Type B pancreatic cell (in vitro differentiated cells): Measurements from ENCODE around the gene CT47C1. TPM values are rescaled to one million over a fixed set of nuclear protein-coding genes. Genes with fewer than 3 reads are reported as not detected.
A peak's percentile ranks its signal among the peaks of the same experiment; 100 is the strongest.

Experiments used
- DNase-seq: peaks from one replicate; pipeline ENCODE4 v3.0.0; 2021; ENCODE audit warnings: mixed read lengths; ENCODE audit not compliant: unreplicated experiment; ENCODE audit errors: extremely low spot score
- H3K27ac Mint-ChIP-seq: 2 replicates; pipeline ENCODE4 v1.8.0; 2021; ENCODE audit warnings: mild to moderate bottlenecking, mixed read lengths
- H3K27me3 Mint-ChIP-seq: 2 replicates; pipeline ENCODE4 v1.8.0; 2021; ENCODE audit warnings: mixed read lengths
- H3K36me3 Mint-ChIP-seq: 2 replicates; pipeline ENCODE4 v1.8.0; 2021; ENCODE audit warnings: mixed read lengths
- H3K4me1 Mint-ChIP-seq: one replicate; pipeline ENCODE4 v1.8.0; 2021; ENCODE audit warnings: mixed read lengths; ENCODE audit not compliant: unreplicated experiment
- H3K4me3 Mint-ChIP-seq: 2 replicates; pipeline ENCODE4 v1.8.0; 2021; ENCODE audit warnings: mild to moderate bottlenecking, mixed read lengths
- H3K9me3 Mint-ChIP-seq: 2 replicates; pipeline ENCODE4 v1.8.0; 2021; ENCODE audit warnings: mixed read lengths
- CTCF ChIP-seq: fragments of 200-600 bp; sonication (generic); conservative IDR thresholded peaks from 2 replicates; pipeline ENCODE4 v1.5.0; 2021; ENCODE audit warnings: antibody characterized with exemption, mild to moderate bottlenecking
- total RNA-seq: library from RNA; stranded (reverse); gene quantifications from 2 replicates; pipeline ENCODE4 v1.2.1, GENCODE V29; 2021; ENCODE audit warnings: low replicate concordance

The CT47C1 gene
- total RNA-seq, 1 donor from 2014 or later, result not detected

- H3K4me1 Mint-ChIP-seq, result no peaks in the 10 kb centered on the region
- DNase-seq, result no peak
- no peak overlapping the region for H3K4me3 Mint-ChIP-seq
- H3K9me3 Mint-ChIP-seq, result no peaks in the 10 kb centered on the region
- no peaks in the 10 kb centered on the region for H3K36me3 Mint-ChIP-seq
- H3K27ac Mint-ChIP-seq, result no peak overlapping the region
- no peaks in the 10 kb centered on the region for H3K27me3 Mint-ChIP-seq
- TF ChIP-seq CTCF, result no peak
Measured at GRCh38 chrX:119105826-119106225, 33.0 kb downstream of the CT47C1 start.

GRCh38 chrX:119107206-119107605 is 34.4 kb downstream of the CT47C1 start:
- Mint-ChIP-seq H3K9me3 (no peaks in the 10 kb centered on the region), H3K36me3 (no peaks in the 10 kb centered on the region), H3K27ac (no peak overlapping the region), H3K27me3 (no peaks in the 10 kb centered on the region), H3K4me1 (no peaks in the 10 kb centered on the region), H3K4me3 (no peak overlapping the region)
- no peak for DNase-seq
- TF ChIP-seq CTCF, result no peak

GRCh38 chrX:119118780-119119395 is 46.1 kb downstream of the CT47C1 start:
- no peaks in the 10 kb centered on the region for H3K4me1 Mint-ChIP-seq
- no peaks in the 10 kb centered on the region for H3K36me3 Mint-ChIP-seq
- peak; percentile 77 for TF ChIP-seq CTCF
- no peak overlapping the region for H3K4me3 Mint-ChIP-seq
- H3K9me3 Mint-ChIP-seq, result no peaks in the 10 kb centered on the region
- no peak for DNase-seq
- H3K27ac Mint-ChIP-seq, result no peak overlapping the region
- H3K27me3 Mint-ChIP-seq, result peaks cover 7% of the 10 kb centered on the region

- Mint-ChIP-seq H3K27me3 (peaks cover 6% of the 10 kb centered on the region), H3K36me3 (no peaks in the 10 kb centered on the region), H3K27ac (no peak overlapping the region), H3K4me3 (no peak overlapping the region), H3K4me1 (no peaks in the 10 kb centered on the region), H3K9me3 (no peaks in the 10 kb centered on the region)
- TF ChIP-seq CTCF, result no peak
- DNase-seq, result no peak
Measured at GRCh38 chrX:119121341-119121740, 48.5 kb downstream of the CT47C1 start.

Other genes starting within 250 kb of the CT47C1 start
- gene ZCCHC12, start 249.2 kb upstream of the CT47C1 start, total RNA-seq, result 0.64 and 10.6 TPM in 2 replicates
- 0.88 and 1.5 TPM in 2 replicates for gene LONRF3, start 98.4 kb upstream of the CT47C1 start, total RNA-seq
- gene KIAA1210, start 54.8 kb downstream of the CT47C1 start, total RNA-seq, result not detected in 2 replicates
- 97.0 and 206 TPM in 2 replicates for gene PGRMC1, start 163.3 kb downstream of the CT47C1 start, total RNA-seq